ENCODE data around the gene CCDC74A.
"Not testable (repeated sequence)": the region's sequence is repeated elsewhere in the genome, so short reads cannot be mapped to it uniquely, and the experiment has no call there.

CCDC74A gene

DNA sequence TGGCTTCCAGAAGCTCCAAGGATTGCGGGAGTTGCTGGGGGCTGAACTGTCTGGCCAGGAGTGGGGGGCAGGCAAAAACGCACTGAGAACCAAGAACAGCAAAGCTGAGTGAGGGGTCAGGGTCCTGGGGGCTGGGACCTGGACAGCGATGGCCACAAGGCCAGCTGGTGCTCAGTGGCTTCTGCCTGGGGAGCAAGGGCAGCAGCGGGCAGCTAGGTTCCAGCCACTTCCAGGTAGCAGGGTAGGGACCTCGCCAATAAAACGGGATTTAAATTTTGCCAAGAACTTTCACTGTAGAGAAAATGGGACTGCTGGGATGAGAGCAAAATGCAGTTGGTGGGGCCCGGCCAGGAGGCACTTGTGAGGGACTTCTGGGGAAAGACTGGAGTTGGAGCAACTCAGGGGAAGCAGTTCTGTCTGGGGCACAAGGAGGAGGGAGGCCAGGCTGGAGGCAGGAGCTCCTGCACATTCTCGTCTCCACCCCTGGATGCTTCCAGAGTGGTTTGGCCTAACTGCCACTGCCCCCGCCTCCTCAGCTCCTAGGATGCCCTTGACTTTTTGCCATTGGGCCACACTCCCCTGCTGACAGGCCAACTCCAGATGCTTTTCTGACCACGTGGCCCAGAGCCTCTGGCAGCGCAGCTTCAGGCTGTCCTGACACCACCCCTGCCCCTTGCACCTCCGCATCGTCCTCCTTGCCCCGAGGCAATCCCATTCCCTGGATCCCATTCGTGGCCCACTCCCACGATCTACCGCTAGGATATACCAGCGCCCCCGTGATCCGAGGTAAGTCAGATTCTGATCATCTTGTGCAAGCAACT lies 5.5 kb upstream of the CCDC74A start:
- TF ChIP-seq GABPA (IDR thresholded peaks at IDR 0.05; ENCODE audit: low read depth) (no peak), SPI1 (IDR thresholded peaks at IDR 0.05; ENCODE audit: borderline replicate concordance, low read depth) (no peak), CTCF (IDR thresholded peaks at IDR 0.05; ENCODE audit: insufficient read depth, low read length) (no peak), POLR2AphosphoS5 (IDR thresholded peaks at IDR 0.05; ENCODE audit: low read depth) (no peak)
- TF ChIP-seq, protein P1, sequence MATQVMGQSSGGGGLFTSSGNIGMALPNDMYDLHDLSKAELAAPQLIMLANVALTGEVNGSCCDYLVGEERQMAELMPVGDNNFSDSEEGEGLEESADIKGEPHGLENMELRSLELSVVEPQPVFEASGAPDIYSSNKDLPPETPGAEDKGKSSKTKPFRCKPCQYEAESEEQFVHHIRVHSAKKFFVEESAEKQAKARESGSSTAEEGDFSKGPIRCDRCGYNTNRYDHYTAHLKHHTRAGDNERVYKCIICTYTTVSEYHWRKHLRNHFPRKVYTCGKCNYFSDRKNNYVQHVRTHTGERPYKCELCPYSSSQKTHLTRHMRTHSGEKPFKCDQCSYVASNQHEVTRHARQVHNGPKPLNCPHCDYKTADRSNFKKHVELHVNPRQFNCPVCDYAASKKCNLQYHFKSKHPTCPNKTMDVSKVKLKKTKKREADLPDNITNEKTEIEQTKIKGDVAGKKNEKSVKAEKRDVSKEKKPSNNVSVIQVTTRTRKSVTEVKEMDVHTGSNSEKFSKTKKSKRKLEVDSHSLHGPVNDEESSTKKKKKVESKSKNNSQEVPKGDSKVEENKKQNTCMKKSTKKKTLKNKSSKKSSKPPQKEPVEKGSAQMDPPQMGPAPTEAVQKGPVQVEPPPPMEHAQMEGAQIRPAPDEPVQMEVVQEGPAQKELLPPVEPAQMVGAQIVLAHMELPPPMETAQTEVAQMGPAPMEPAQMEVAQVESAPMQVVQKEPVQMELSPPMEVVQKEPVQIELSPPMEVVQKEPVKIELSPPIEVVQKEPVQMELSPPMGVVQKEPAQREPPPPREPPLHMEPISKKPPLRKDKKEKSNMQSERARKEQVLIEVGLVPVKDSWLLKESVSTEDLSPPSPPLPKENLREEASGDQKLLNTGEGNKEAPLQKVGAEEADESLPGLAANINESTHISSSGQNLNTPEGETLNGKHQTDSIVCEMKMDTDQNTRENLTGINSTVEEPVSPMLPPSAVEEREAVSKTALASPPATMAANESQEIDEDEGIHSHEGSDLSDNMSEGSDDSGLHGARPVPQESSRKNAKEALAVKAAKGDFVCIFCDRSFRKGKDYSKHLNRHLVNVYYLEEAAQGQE (IDR thresholded peaks at IDR 0.05; ENCODE audit: insufficient replicate concordance, low read depth), result no peak
- DNase-seq (ENCODE audit: low read depth in 1 of 2, low spot score in 1 of 2), result no peak
- H3K4me3 ChIP-seq (replicated peaks; ENCODE audit: insufficient read depth, low read length), result no peak overlapping the region
- no peaks in the 10 kb centered on the region for H3K27me3 ChIP-seq (ENCODE audit: insufficient read depth, poor library complexity, severe bottlenecking)
- H3K27ac ChIP-seq (replicated peaks), result no peak overlapping the region

GRCh38 chr2:131525256-131525655 lies 2.4 kb upstream of the CCDC74A start:
- not testable (repeated sequence) for H3K27ac ChIP-seq (replicated peaks); H3K27me3 ChIP-seq (ENCODE audit: insufficient read depth, poor library complexity, severe bottlenecking); H3K4me3 ChIP-seq (replicated peaks; ENCODE audit: insufficient read depth, low read length); DNase-seq (ENCODE audit: low read depth in 1 of 2, low spot score in 1 of 2)

GRCh38 chr2:131528981-131529863 lies 1.5 kb downstream of the CCDC74A start:
- H3K4me3 ChIP-seq (replicated peaks; ENCODE audit: insufficient read depth, low read length); H3K27ac ChIP-seq (replicated peaks); H3K27me3 ChIP-seq (ENCODE audit: insufficient read depth, poor library complexity, severe bottlenecking); DNase-seq (ENCODE audit: low read depth in 1 of 2, low spot score in 1 of 2): not testable (repeated sequence)

DNA sequence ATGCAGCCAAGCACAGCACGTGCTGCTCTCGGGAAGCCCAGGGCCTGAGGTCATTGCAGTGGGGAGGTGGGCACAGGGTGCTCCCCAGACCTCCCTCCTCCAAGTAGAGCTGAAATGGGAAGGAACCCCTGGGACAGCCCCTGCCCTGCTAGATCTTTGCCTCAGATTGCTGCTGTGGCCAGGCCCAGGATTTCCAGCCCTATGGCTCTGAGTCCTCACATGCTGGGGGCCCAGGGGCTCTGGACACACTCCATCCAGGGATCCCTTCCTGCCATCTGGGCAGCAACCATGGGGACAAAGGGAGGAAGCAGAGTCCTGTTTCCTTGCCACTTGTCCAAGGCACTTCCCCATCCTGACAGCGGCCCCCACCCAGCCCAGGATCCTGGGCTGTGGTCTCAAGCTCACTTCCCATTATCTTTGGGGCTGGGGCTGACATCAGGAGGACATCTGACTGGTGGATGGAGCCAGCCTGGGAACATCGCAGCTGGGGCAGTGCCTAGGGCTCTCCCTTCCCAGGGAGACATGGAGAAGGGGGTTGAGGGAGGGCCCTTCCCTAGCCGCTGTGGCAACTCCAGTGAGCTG lies 2.3 kb downstream of the CCDC74A start:
- DNase-seq (ENCODE audit: low read depth in 1 of 2, low spot score in 1 of 2); H3K27me3 ChIP-seq (ENCODE audit: insufficient read depth, poor library complexity, severe bottlenecking); H3K4me3 ChIP-seq (replicated peaks; ENCODE audit: insufficient read depth, low read length); H3K27ac ChIP-seq (replicated peaks): not testable (repeated sequence)

DNA sequence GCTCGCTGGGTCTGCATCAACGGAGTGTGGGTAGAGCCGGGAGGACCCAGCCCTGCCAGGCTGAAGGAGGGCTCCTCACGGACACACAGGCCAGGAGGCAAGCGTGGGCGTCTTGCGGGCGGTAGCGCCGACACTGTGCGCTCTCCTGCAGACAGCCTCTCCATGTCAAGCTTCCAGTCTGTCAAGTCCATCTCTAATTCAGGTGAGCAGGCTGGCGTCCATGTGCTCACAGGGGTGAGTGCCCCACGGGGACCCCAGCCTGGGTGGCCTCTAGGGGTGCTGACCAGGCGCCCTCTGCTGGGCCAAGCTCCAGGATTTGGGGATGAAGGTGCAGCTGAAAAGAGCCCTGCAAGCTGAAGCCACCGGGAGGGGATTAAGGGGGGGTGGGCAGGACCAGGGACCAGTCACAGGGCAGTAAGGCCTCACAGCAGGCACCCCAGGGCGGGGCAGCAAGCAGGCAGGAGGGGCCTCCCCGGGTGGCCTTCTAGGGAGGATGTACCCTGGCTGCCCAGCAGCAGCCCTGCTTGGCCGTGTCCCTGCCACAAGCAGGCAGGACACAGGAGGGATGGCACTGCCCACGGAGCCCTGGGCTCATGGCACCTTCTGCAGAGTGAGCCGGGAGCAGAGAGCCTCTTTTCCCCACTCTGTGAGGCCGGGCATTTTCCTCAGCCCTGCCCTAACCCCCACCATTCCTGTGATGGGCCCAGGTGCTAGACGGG lies 3.1 kb downstream of the CCDC74A start:
- not testable (repeated sequence) for DNase-seq (ENCODE audit: low read depth in 1 of 2, low spot score in 1 of 2); H3K4me3 ChIP-seq (replicated peaks; ENCODE audit: insufficient read depth, low read length); H3K27ac ChIP-seq (replicated peaks); H3K27me3 ChIP-seq (ENCODE audit: insufficient read depth, poor library complexity, severe bottlenecking)

DNA sequence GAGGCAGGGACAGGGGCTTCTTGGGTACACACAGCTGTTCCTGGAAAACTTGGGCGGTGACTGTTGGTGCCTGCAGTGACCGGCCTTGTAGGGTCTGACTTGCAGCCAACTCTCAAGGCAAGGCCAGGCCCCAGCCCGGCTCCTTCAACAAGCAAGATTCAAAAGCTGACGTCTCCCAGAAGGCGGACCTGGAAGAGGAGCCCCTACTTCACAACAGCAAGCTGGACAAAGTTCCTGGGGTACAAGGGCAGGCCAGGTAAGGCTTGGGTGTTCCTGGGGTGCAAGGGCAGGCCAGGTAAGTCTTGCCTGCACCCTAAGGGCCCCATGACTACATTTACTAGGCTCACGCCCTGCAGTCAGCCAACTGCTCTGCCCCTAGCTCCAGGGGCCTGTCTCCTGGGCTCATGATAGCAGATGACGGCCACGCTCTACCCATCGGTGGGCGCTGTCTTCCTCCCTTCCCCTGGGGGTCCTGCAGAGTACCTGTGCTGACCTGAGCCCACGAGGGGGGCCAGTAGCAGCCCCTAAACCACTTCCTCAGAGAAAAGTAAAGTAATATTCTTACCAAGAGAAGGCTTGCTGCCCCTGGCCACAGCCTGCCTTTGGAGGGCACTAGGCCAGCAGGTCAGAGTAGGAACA lies 4.0 kb downstream of the CCDC74A start:
- not testable (repeated sequence) for H3K27me3 ChIP-seq (ENCODE audit: insufficient read depth, poor library complexity, severe bottlenecking); DNase-seq (ENCODE audit: low read depth in 1 of 2, low spot score in 1 of 2); H3K4me3 ChIP-seq (replicated peaks; ENCODE audit: insufficient read depth, low read length); H3K27ac ChIP-seq (replicated peaks)

DNA sequence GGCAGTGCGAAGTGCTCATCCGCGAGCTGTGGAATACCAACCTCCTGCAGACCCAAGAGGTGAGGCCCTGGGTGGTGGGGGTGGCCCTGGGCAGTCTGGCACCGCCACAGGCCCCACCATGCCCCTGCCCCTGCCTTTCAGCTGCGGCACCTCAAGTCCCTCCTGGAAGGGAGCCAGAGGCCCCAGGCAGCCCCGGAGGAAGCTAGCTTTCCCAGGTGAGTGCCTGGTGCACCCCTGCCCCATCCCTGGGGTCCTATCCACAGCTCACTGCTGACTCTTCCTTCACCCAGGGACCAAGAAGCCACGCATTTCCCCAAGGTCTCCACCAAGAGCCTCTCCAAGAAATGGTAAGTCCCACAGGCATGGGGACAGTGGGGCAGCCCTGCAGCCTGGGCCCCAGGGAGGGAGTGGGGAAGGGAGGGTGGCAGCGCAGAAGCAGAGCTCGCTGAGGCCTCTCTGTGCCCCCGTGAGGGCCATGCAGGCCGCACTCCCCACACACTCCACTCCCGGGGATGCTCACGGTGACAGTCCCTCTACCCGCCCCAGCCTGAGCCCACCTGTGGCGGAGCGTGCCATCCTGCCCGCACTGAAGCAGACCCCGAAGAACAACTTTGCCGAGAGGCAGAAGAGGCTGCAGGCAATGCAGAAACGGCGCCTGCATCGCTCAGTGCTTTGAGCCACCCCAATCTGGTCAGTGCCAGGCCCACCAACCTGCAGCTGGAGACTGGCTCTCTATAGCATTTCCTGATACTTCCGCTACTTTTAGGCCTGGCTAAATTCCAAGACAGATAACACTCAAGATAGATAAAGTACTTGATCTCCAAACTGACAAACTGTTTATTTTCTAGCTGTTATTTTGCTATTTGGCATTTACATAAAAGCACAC lies 5.3 kb downstream of the CCDC74A start:
- H3K4me3 ChIP-seq (replicated peaks; ENCODE audit: insufficient read depth, low read length); H3K27me3 ChIP-seq (ENCODE audit: insufficient read depth, poor library complexity, severe bottlenecking); H3K27ac ChIP-seq (replicated peaks); DNase-seq (ENCODE audit: low read depth in 1 of 2, low spot score in 1 of 2): not testable (repeated sequence)

GRCh38 chr2:131533609-131534316 lies 6.1 kb downstream of the CCDC74A start:
- not testable (repeated sequence) for DNase-seq (ENCODE audit: low read depth in 1 of 2, low spot score in 1 of 2); H3K27me3 ChIP-seq (ENCODE audit: insufficient read depth, poor library complexity, severe bottlenecking); H3K27ac ChIP-seq (replicated peaks); H3K4me3 ChIP-seq (replicated peaks; ENCODE audit: insufficient read depth, low read length)

DNA sequence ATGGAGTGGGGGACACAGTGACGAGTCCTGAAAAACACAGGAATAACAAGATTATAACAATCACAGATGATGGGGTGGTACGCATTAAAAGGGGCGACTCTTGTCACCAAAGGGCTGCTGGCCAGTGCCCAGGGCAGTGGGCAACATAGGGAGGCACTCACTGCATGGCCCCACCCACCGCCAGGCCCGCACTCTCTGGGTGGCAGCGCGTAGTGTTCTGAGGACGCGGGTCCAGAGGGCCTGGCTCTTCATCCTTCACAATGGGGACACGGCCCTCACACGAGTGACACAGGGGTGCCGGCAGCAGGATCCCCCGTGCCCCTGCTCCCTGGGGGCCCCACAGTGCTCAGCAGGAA lies 6.6 kb downstream of the CCDC74A start:
- not testable (repeated sequence) for DNase-seq (ENCODE audit: low read depth in 1 of 2, low spot score in 1 of 2); H3K27me3 ChIP-seq (ENCODE audit: insufficient read depth, poor library complexity, severe bottlenecking); H3K27ac ChIP-seq (replicated peaks); H3K4me3 ChIP-seq (replicated peaks; ENCODE audit: insufficient read depth, low read length)

Measured in HL-60 (cell line).